Spinal cord (tissue), 10 donors: Measurements from ENCODE around the gene TCF19. TPM values are rescaled to one million over a fixed set of nuclear protein-coding genes. Genes with fewer than 3 reads are reported as not detected.
"Not testable (repeated sequence)": the region's sequence is repeated elsewhere in the genome, so short reads cannot be mapped to it uniquely, and the experiment has no call there.

Source experiments
- DNase-seq, 6 donors: peaks; one replicate each; pipeline versions ENCODE4 v3.0.0 to v3.0.0-alpha.2; 2013 to 2015; ENCODE audit warnings: low spot score in 6 of 6, low read depth in 4 of 6
- H3K27ac ChIP-seq: one replicate; pipeline ENCODE4 v1.5.1; 2013; ENCODE audit warnings: low read depth, low read length, control low read depth
- H3K27me3 ChIP-seq: one replicate; pipeline ENCODE4 v1.6.1; 2013; ENCODE audit warnings: low read length; ENCODE audit not compliant: control insufficient read depth, insufficient read depth
- H3K36me3 ChIP-seq: one replicate; pipeline ENCODE4 v1.6.1; 2013; ENCODE audit warnings: low read length; ENCODE audit not compliant: control insufficient read depth, insufficient read depth
- H3K4me1 ChIP-seq: one replicate; pipeline ENCODE4 v1.6.1; 2013; ENCODE audit warnings: low read length; ENCODE audit not compliant: control insufficient read depth, insufficient read depth
- H3K4me3 ChIP-seq: one replicate; pipeline ENCODE4 v1.5.1; 2013; ENCODE audit warnings: low read depth, low read length, control low read depth
- H3K9me3 ChIP-seq: one replicate; pipeline ENCODE4 v1.6.1; 2013; ENCODE audit warnings: low read length; ENCODE audit not compliant: control insufficient read depth, insufficient read depth
- WGBS: methylation state at CpG from one replicate; pipeline ENCODE4 v1.1.5; 2013; ENCODE audit warnings: missing lambda C conversion rate; ENCODE audit not compliant: insufficient coverage; 5-methylcytosine and 5-hydroxymethylcytosine counted together
- polyA plus RNA-seq, 2 donors: library from polyadenylated mRNA; unstranded; fragments of 120-200 nt; gene quantifications; one replicate each; pipeline ENCODE4 v1.2.1, GENCODE V29; 2013; ENCODE audit not compliant: insufficient read length in 2 of 2
- total RNA-seq, 2 donors: library from RNA; depleted of rRNA in 1 of 2; stranded (reverse); fragments of 120-200 nt in 1 of 2; fragments of >200 nt in 1 of 2; gene quantifications; one replicate each; pipeline versions ENCODE4 v1.2.3 to v1.2.4, GENCODE V29; 2013 to 2014
- donor health status: healthy.

The TCF19 gene
- total and polyA plus RNA-seq, 4 donors, result 10.1 to 18.7 (median 15.7) TPM

DNA sequence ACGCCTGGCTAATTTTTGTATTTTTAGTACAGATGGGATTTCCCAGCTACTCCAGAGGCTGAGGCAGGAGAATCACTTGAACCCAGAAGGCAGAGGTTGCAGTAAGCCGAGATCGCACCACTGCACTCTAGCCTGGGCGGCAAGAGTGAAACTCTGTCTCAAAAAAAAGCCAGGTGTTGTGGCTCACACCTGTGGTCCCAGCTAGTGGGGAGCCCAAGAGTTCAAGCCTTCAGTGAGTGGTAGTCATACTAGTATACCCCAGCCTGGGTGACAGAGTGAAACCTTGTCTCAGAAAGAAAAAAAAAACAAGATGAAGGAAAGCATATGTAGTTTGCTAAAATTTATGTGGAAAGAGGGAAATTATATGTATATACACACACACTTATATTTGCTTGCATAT lies 32.1 kb downstream of the TCF19 start:
- no peak overlapping the region for H3K27ac ChIP-seq
- no peaks in the 10 kb centered on the region for H3K9me3 ChIP-seq
- H3K36me3 ChIP-seq, result no peaks in the 10 kb centered on the region
- no peak for DNase-seq
- no peak overlapping the region for H3K4me3 ChIP-seq
- WGBS, result 78% methylated on average over 4 of the region's 4 CpGs
- no peaks in the 10 kb centered on the region for H3K27me3 ChIP-seq
- H3K4me1 ChIP-seq, result no peaks in the 10 kb centered on the region

DNA sequence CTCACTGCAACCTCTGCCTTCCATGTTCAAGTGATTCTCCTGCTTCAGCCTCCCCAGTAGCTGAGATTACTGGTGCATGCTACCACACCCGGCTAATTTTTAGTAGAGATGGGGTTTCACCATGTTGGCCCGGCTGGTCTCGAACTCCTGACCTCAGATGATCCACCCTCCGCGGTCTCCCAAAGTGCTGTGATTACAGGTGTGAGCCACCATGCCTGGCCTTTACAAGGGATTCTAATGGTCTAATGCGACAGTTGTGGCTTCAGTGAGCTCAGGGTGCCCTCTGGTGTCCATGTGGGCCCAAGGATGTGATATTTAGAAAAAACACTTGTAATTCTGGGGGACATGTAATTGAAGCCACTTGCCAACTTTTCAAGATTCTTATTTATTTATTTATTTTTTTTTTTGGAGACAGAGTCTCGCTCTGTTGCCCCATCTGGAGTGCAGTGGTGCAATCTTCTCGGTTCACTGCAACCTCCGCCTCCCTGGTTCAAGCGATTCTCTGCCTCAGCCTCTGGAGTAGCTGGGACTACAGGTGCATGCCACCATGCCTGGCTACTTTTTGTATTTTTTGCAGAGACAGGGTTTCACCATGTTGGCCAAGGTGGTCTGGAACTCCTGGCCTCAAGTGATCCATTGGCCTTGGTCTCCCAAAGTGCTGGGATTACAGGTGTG lies 34.2 kb downstream of the TCF19 start:
- H3K9me3 ChIP-seq, H3K27me3 ChIP-seq, H3K4me3 ChIP-seq, H3K4me1 ChIP-seq, H3K27ac ChIP-seq, H3K36me3 ChIP-seq: not testable (repeated sequence)
- WGBS, result 60% methylated on average over 8 of the region's 10 CpGs
- peak in 4 of 6 donors; percentile 35 to 81 (median 59) for DNase-seq

DNA sequence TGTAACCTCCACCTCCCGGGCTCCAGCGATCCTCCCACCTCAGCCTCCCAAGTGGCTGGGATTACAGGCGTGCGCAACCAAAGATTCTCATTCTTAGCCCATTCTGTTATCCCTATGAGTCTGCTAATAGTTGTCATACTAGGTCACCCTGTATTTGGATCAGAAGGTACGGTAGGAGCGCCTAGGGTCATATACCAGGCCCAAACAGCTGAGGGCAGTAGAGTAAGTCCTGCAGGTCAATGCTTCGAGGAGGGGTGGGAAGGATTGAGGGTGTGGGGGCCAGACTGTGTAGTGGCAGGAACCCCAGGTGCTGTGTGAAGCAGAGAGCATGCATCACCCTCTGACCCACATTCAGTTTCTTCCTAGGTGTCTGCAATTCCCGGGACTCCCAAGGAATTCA lies 34.8 kb downstream of the TCF19 start:
- no peaks in the 10 kb centered on the region for H3K27me3 ChIP-seq
- no peak for DNase-seq
- H3K27ac ChIP-seq, result no peak overlapping the region
- no peaks in the 10 kb centered on the region for H3K9me3 ChIP-seq
- 57% methylated on average over 4 of the region's 8 CpGs for WGBS
- no peaks in the 10 kb centered on the region for H3K36me3 ChIP-seq
- H3K4me1 ChIP-seq, result peaks cover 10% of the 10 kb centered on the region
- no peak overlapping the region for H3K4me3 ChIP-seq

DNA sequence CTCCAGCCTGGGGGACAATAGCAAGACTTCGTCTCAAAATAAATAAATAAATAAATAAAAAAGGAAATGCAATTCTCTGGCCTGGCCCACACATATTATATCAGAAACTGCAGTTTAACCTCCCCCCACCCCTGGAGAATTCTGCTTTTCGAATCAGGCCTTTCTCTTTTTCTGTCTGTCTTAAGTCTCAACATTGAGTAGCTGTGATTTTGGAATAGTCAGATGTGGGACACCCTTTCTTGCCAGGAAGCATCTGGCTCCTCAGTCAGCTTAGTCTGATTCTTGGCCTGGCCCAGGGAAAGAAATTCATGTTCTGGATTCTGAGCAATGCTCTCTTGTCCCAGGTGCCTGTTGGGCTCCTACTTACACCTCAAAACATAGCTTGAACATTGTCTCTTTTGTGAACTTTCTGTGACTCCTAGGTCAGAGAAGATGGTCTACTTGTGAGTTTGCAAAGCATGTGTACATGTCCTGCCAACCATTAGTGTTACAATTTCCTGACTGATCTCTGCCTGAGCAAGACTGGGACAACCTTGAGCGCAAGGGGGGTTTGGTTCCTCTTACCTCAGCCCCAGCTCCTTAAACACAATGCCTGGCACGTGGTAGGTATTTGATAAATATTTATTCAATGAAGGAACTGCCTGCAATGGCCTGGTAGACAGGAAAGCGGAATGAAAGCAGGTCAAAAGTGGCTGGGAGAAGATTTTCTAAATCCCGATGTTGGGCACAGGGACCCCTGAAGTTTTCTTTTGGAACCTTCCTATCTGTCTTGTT lies 35.9 kb downstream of the TCF19 start:
- Histone ChIP-seq H3K4me1 (peaks cover 14% of the 10 kb centered on the region), H3K4me3 (no peak overlapping the region), H3K9me3 (no peaks in the 10 kb centered on the region), H3K36me3 (no peaks in the 10 kb centered on the region), H3K27me3 (no peaks in the 10 kb centered on the region), H3K27ac (no peak overlapping the region)
- DNase-seq, result no peak
- WGBS, result 100% methylated on average over 2 of the region's 6 CpGs

- not testable (repeated sequence) for H3K4me3 ChIP-seq
- WGBS, result 94% methylated on average over 25 of the region's 41 CpGs
Observed at GRCh38 chr6:31195308-31195979, 37.1 kb downstream of the TCF19 start.

GRCh38 chr6:31196251-31197022 lies 38.0 kb downstream of the TCF19 start:
- not testable (repeated sequence) for H3K36me3 ChIP-seq, H3K9me3 ChIP-seq, H3K27me3 ChIP-seq, DNase-seq
- WGBS, result 66% methylated on average over 9 of the region's 25 CpGs
- Histone ChIP-seq H3K27ac (peak overlapping the region; percentile 88), H3K4me3 (peak overlapping the region; percentile 82), H3K4me1 (peaks cover 14% of the 10 kb centered on the region)

More at GRCh38 chr6:31195308-31195979, 37.1 kb downstream of the TCF19 start:
- not testable (repeated sequence) for H3K9me3 ChIP-seq, H3K36me3 ChIP-seq, H3K27me3 ChIP-seq, DNase-seq, H3K27ac ChIP-seq
- peaks cover 14% of the 10 kb centered on the region for H3K4me1 ChIP-seq

DNA sequence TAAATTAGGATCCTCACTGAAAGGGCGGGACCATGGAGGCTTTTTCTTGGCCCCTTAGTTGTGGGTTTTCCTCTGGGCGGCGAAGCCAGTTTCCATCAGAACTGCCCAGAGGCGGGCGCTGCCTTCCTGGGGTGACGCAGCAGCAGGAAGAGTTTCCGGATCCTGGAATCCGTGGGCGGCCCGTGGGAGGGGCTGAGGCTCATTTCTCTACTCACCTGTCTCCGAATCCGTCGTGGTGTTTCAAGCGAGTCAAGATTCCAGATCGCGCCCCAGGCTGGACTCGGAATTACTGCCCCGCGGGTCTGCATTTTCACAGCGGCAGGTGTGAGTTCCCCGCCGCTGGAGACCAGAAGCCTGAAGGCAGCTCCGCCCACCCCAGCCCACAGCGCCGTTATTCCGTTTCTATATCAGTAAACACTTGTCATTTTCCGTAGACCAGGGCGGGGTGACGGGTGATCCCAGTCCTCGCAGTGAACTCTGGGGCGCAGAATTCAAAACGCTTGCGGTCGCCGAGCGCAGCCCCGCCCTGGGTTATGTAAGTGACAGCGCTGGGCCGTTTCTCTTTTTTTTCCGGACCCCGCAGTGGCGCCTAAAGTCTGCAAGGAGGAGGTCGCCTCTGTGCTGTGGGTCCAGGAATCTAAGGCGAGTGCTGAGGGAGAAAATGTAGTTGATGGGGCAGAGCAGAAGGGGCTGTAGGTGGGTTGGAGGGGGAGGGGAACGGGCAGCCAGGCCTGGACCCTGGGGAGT lies 39.3 kb downstream of the TCF19 start:
- under 1% methylated on average over 42 of the region's 45 CpGs for WGBS
- H3K27me3 ChIP-seq, result no peaks in the 10 kb centered on the region
- peak overlapping the region; percentile 88 for H3K27ac ChIP-seq
- peak overlapping the region; percentile 82 for H3K4me3 ChIP-seq
- H3K36me3 ChIP-seq, result no peaks in the 10 kb centered on the region
- no peaks in the 10 kb centered on the region for H3K9me3 ChIP-seq
- peaks cover 14% of the 10 kb centered on the region for H3K4me1 ChIP-seq
- peak in 5 of 6 donors; percentile 45 to 94 (median 70) for DNase-seq

GRCh38 chr6:31199105-31199452 lies 40.7 kb downstream of the TCF19 start:
- no CpG with 5 or more reads among the region's 4 CpGs for WGBS
- H3K36me3 ChIP-seq, H3K4me3 ChIP-seq, H3K9me3 ChIP-seq, DNase-seq, H3K27me3 ChIP-seq, H3K27ac ChIP-seq: not testable (repeated sequence)
- H3K4me1 ChIP-seq, result peaks cover 14% of the 10 kb centered on the region
